Measurements from ENCODE around the gene MR1.
A peak's percentile ranks its signal among the peaks of the same experiment; 100 is the strongest.

The MR1 gene

GRCh38 chr1:181023265-181024057 lies 10.3 kb upstream of the MR1 start:
- no peak overlapping the region for H2BK12ac ChIP-seq (ENCODE audit: low read length)
- no peak overlapping the region for H3K4me2 ChIP-seq (ENCODE audit: insufficient read depth, low read length, poor library complexity, severe bottlenecking)
- H3K14ac ChIP-seq (ENCODE audit: low read length), result no peak overlapping the region
- H2BK15ac ChIP-seq (ENCODE audit: low read length), result no peak overlapping the region
- peaks cover 0 to 3% of the 10 kb centered on the region in 2 donors for H3K4me1 ChIP-seq (ENCODE audit: control insufficient read depth in 2 of 2, insufficient read depth in 1 of 2, low read depth in 1 of 2, low read length in 2 of 2)
- H3K4ac ChIP-seq (ENCODE audit: low read length), result no peak overlapping the region
- no peak overlapping the region for H2BK5ac ChIP-seq (ENCODE audit: low read length)
- H3K27ac ChIP-seq (replicated peaks; ENCODE audit: low read length), result no peak overlapping the region
- no peak overlapping the region for H4K8ac ChIP-seq (ENCODE audit: low read depth, low read length)
- no peak overlapping the region for H2BK120ac ChIP-seq (ENCODE audit: low read depth, low read length)
- H3K4me3 ChIP-seq (ENCODE audit: low read length in 2 of 2), result peak overlapping the region in 1 of 2 donors; percentile 71
- H2AFZ ChIP-seq (ENCODE audit: low read length), result peak overlapping the region; percentile 92
- no peak overlapping the region for H2AK5ac ChIP-seq (ENCODE audit: low read depth, low read length)
- no peak overlapping the region for H3K23ac ChIP-seq (ENCODE audit: low read depth, low read length, poor library complexity)
- H3K27me3 ChIP-seq (ENCODE audit: control insufficient read depth in 3 of 3, insufficient read depth in 3 of 3, low read depth in 1 of 3, low read length in 3 of 3), result peaks cover 0 to 7% (median 3%) of the 10 kb centered on the region in 3 experiments
- no peak overlapping the region for H4K91ac ChIP-seq (ENCODE audit: low read depth, low read length, poor library complexity)
- H3K18ac ChIP-seq (ENCODE audit: low read length), result no peak overlapping the region
- WGBS, 2 donors (ENCODE audit: extremely low coverage in 2 of 2, insufficient read length in 2 of 2, insufficient replicate concordance in 1 of 2), result no CpG with 5 or more reads among the region's 10 CpGs
- H3K9ac ChIP-seq (ENCODE audit: low read depth, low read length, poor library complexity), result no peak overlapping the region
- DNase-seq (ENCODE audit: low spot score), result no peak
- peaks cover 3 to 10% of the 10 kb centered on the region in 2 donors for H3K36me3 ChIP-seq (replicated peaks in 1 of 2; ENCODE audit: control insufficient read depth in 2 of 2, insufficient read depth in 2 of 2, low read length in 2 of 2)
- H3K9me3 ChIP-seq (replicated peaks in 1 of 2; ENCODE audit: control insufficient read depth in 2 of 2, insufficient read depth in 1 of 2, low read depth in 1 of 2, low read length in 2 of 2), result peaks cover 0 to 2% of the 10 kb centered on the region in 2 donors
- H3K79me1 ChIP-seq (ENCODE audit: low read depth, low read length), result no peaks in the 10 kb centered on the region

GRCh38 chr1:181028196-181028595 lies 5.6 kb upstream of the MR1 start:
- no peaks in the 10 kb centered on the region for H3K79me1 ChIP-seq (ENCODE audit: low read depth, low read length)

DNA sequence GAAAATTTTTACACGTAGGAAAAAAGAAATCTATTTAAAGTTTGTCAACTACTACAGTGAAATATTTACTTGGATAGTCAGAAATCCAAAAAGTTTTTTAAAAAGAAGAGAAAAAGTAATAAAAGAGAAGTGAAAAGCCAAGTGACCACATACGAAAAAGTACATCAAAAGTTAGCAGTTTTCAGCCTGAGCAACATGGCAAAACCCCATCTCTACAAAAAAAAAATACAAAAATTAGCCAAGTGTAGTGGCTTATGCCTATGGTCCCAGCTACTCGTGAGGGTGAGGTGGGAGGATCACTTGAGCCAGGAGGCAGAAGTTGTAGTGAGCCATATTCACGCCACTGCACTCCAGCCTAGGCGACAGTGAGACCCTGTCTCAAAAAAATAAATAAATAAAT lies 5.2 kb upstream of the MR1 start:
- Histone ChIP-seq H2AK5ac (ENCODE audit: low read depth, low read length) (no peak overlapping the region), H3K4me2 (ENCODE audit: insufficient read depth, low read length, poor library complexity, severe bottlenecking) (no peak overlapping the region), H3K27ac (replicated peaks; ENCODE audit: low read length) (no peak overlapping the region), H3K9ac (ENCODE audit: low read depth, low read length, poor library complexity) (no peak overlapping the region), H3K14ac (ENCODE audit: low read length) (no peak overlapping the region), H3K4me1 (ENCODE audit: control insufficient read depth in 2 of 2, insufficient read depth in 1 of 2, low read depth in 1 of 2, low read length in 2 of 2) (peaks cover 2% of the 10 kb centered on the region in 2 donors), H3K36me3 (replicated peaks in 1 of 2; ENCODE audit: control insufficient read depth in 2 of 2, insufficient read depth in 2 of 2, low read length in 2 of 2) (no peaks in the 10 kb centered on the region), H3K4me3 (ENCODE audit: low read length in 2 of 2) (no peak overlapping the region), H4K91ac (ENCODE audit: low read depth, low read length, poor library complexity) (no peak overlapping the region), H3K23ac (ENCODE audit: low read depth, low read length, poor library complexity) (no peak overlapping the region), H3K79me1 (ENCODE audit: low read depth, low read length) (no peaks in the 10 kb centered on the region), H3K9me3 (replicated peaks in 1 of 2; ENCODE audit: control insufficient read depth in 2 of 2, insufficient read depth in 1 of 2, low read depth in 1 of 2, low read length in 2 of 2) (peaks cover 0 to 2% of the 10 kb centered on the region in 2 donors), H2BK5ac (ENCODE audit: low read length) (no peak overlapping the region), H2BK120ac (ENCODE audit: low read depth, low read length) (no peak overlapping the region), H3K18ac (ENCODE audit: low read length) (no peak overlapping the region), H2BK15ac (ENCODE audit: low read length) (no peak overlapping the region), H4K8ac (ENCODE audit: low read depth, low read length) (no peak overlapping the region), H2BK12ac (ENCODE audit: low read length) (no peak overlapping the region), H3K4ac (ENCODE audit: low read length) (no peak overlapping the region), H2AFZ (ENCODE audit: low read length) (no peak overlapping the region), H3K27me3 (ENCODE audit: control insufficient read depth in 3 of 3, insufficient read depth in 3 of 3, low read depth in 1 of 3, low read length in 3 of 3) (peaks cover 0 to 7% (median 3%) of the 10 kb centered on the region in 3 experiments)
- WGBS, 2 donors (ENCODE audit: extremely low coverage in 2 of 2, insufficient read length in 2 of 2, insufficient replicate concordance in 1 of 2), result no CpG with 5 or more reads among the region's 5 CpGs
- no peak for DNase-seq (ENCODE audit: low spot score)

More at GRCh38 chr1:181028196-181028595, 5.6 kb upstream of the MR1 start:
- Histone ChIP-seq H3K4me3 (ENCODE audit: low read length in 2 of 2) (no peak overlapping the region), H2BK12ac (ENCODE audit: low read length) (no peak overlapping the region), H3K9ac (ENCODE audit: low read depth, low read length, poor library complexity) (no peak overlapping the region), H2BK15ac (ENCODE audit: low read length) (no peak overlapping the region), H2AK5ac (ENCODE audit: low read depth, low read length) (no peak overlapping the region), H2AFZ (ENCODE audit: low read length) (no peak overlapping the region), H4K8ac (ENCODE audit: low read depth, low read length) (no peak overlapping the region), H3K14ac (ENCODE audit: low read length) (no peak overlapping the region), H3K4me2 (ENCODE audit: insufficient read depth, low read length, poor library complexity, severe bottlenecking) (no peak overlapping the region), H3K36me3 (replicated peaks in 1 of 2; ENCODE audit: control insufficient read depth in 2 of 2, insufficient read depth in 2 of 2, low read length in 2 of 2) (no peaks in the 10 kb centered on the region), H3K4ac (ENCODE audit: low read length) (no peak overlapping the region), H4K91ac (ENCODE audit: low read depth, low read length, poor library complexity) (no peak overlapping the region), H3K23ac (ENCODE audit: low read depth, low read length, poor library complexity) (no peak overlapping the region), H3K18ac (ENCODE audit: low read length) (no peak overlapping the region), H3K27ac (replicated peaks; ENCODE audit: low read length) (no peak overlapping the region), H2BK120ac (ENCODE audit: low read depth, low read length) (no peak overlapping the region), H2BK5ac (ENCODE audit: low read length) (no peak overlapping the region), H3K27me3 (ENCODE audit: control insufficient read depth in 3 of 3, insufficient read depth in 3 of 3, low read depth in 1 of 3, low read length in 3 of 3) (peaks cover 0 to 7% (median 3%) of the 10 kb centered on the region in 3 experiments), H3K9me3 (replicated peaks in 1 of 2; ENCODE audit: control insufficient read depth in 2 of 2, insufficient read depth in 1 of 2, low read depth in 1 of 2, low read length in 2 of 2) (peaks cover 0 to 2% of the 10 kb centered on the region in 2 donors), H3K4me1 (ENCODE audit: control insufficient read depth in 2 of 2, insufficient read depth in 1 of 2, low read depth in 1 of 2, low read length in 2 of 2) (peaks cover under 1 to 3% of the 10 kb centered on the region in 2 donors)
- DNase-seq (ENCODE audit: low spot score), result no peak

GRCh38 chr1:181032535-181032934 lies 1.2 kb upstream of the MR1 start:
- Histone ChIP-seq H3K9me3 (replicated peaks in 1 of 2; ENCODE audit: control insufficient read depth in 2 of 2, insufficient read depth in 1 of 2, low read depth in 1 of 2, low read length in 2 of 2) (no peaks in the 10 kb centered on the region), H3K14ac (ENCODE audit: low read length) (no peak overlapping the region), H3K27ac (replicated peaks; ENCODE audit: low read length) (no peak overlapping the region), H3K23ac (ENCODE audit: low read depth, low read length, poor library complexity) (no peak overlapping the region), H3K4me2 (ENCODE audit: insufficient read depth, low read length, poor library complexity, severe bottlenecking) (no peak overlapping the region), H3K36me3 (replicated peaks in 1 of 2; ENCODE audit: control insufficient read depth in 2 of 2, insufficient read depth in 2 of 2, low read length in 2 of 2) (no peaks in the 10 kb centered on the region), H2BK120ac (ENCODE audit: low read depth, low read length) (no peak overlapping the region), H2BK12ac (ENCODE audit: low read length) (no peak overlapping the region), H2AFZ (ENCODE audit: low read length) (no peak overlapping the region), H3K4me1 (ENCODE audit: control insufficient read depth in 2 of 2, insufficient read depth in 1 of 2, low read depth in 1 of 2, low read length in 2 of 2) (peaks cover 0 to 2% of the 10 kb centered on the region in 2 donors), H3K27me3 (ENCODE audit: control insufficient read depth in 3 of 3, insufficient read depth in 3 of 3, low read depth in 1 of 3, low read length in 3 of 3) (no peaks in the 10 kb centered on the region), H2AK5ac (ENCODE audit: low read depth, low read length) (no peak overlapping the region), H3K79me1 (ENCODE audit: low read depth, low read length) (no peaks in the 10 kb centered on the region), H3K9ac (ENCODE audit: low read depth, low read length, poor library complexity) (no peak overlapping the region), H4K8ac (ENCODE audit: low read depth, low read length) (no peak overlapping the region), H3K18ac (ENCODE audit: low read length) (no peak overlapping the region), H4K91ac (ENCODE audit: low read depth, low read length, poor library complexity) (no peak overlapping the region), H3K4ac (ENCODE audit: low read length) (no peak overlapping the region), H2BK15ac (ENCODE audit: low read length) (no peak overlapping the region), H2BK5ac (ENCODE audit: low read length) (no peak overlapping the region), H3K4me3 (ENCODE audit: low read length in 2 of 2) (no peak overlapping the region)
- no peak for DNase-seq (ENCODE audit: low spot score)
- WGBS, 2 donors (ENCODE audit: extremely low coverage in 2 of 2, insufficient read length in 2 of 2, insufficient replicate concordance in 1 of 2), result no CpG with 5 or more reads among the region's 2 CpGs
